NCI-H524 treated with DMSO at 0.1 percent for 48 hours (cell line): Measurements from ENCODE around the gene KSR1.
A peak's percentile ranks its signal among the peaks of the same experiment; 100 is the strongest.
"Not testable (repeated sequence)": the region's sequence is repeated elsewhere in the genome, so short reads cannot be mapped to it uniquely, and the experiment has no call there.

Source experiments
- DNase-seq: peaks from one replicate; lab custom pipeline; 2025; lab: John Stamatoyannopoulos, UW

Gene KSR1

GRCh38 chr17:27612160-27612770, 156.0 kb downstream of the KSR1 start:
- DNase-seq = no peak

GRCh38 chr17:27613433-27613832, 157.2 kb downstream of the KSR1 start:
- DNase-seq = no peak

GRCh38 chr17:27615121-27615520, 158.9 kb downstream of the KSR1 start:
- DNase-seq = no peak

- no peak for DNase-seq
These were observed 160.2 kb downstream of the KSR1 start for GRCh38 chr17:27616414-27616813.

- DNase-seq = no peak
These were observed 162.2 kb downstream of the KSR1 start for GRCh38 chr17:27618417-27618816.

- DNase-seq = no peak
These were observed 164.5 kb downstream of the KSR1 start for GRCh38 chr17:27620721-27621120.

GRCh38 chr17:27621536-27621935, 165.3 kb downstream of the KSR1 start:
- DNase-seq = no peak

- DNase-seq = no peak
These were observed 165.8 kb downstream of the KSR1 start for GRCh38 chr17:27621942-27622559.

GRCh38 chr17:27622986-27623385, 166.7 kb downstream of the KSR1 start:
- DNase-seq = no peak

GRCh38 chr17:27623614-27624013, 167.4 kb downstream of the KSR1 start:
- no peak for DNase-seq

- DNase-seq = peak; percentile 98
These were observed 168.3 kb downstream of the KSR1 start for GRCh38 chr17:27624539-27624938.

GRCh38 chr17:27625856-27626255, 169.6 kb downstream of the KSR1 start:
- no peak for DNase-seq

GRCh38 chr17:27627514-27627913, 171.3 kb downstream of the KSR1 start:
- no peak for DNase-seq

GRCh38 chr17:27628376-27628775, 172.1 kb downstream of the KSR1 start:
- no peak for DNase-seq

- DNase-seq = not testable (repeated sequence)
These were observed 173.0 kb downstream of the KSR1 start for GRCh38 chr17:27629260-27629659.

GRCh38 chr17:27630607-27631410, 174.6 kb downstream of the KSR1 start, which contains the start of gene LGALS9:
LGALS9 (plus strand) TSS chr17:27631188; CDS start chr17:27631266, 78 bp downstream.
- DNase-seq = no peak

GRCh38 chr17:27631411-27631760, 175.1 kb downstream of the KSR1 start:
- DNase-seq = no peak

GRCh38 chr17:27631897-27632725, 175.9 kb downstream of the KSR1 start:
- DNase-seq = no peak

- not testable (repeated sequence) for DNase-seq
These were observed 176.5 kb downstream of the KSR1 start for GRCh38 chr17:27632766-27633165.

- no peak for DNase-seq
These were observed 177.2 kb downstream of the KSR1 start for GRCh38 chr17:27633312-27634025.

GRCh38 chr17:27634026-27634335, 177.7 kb downstream of the KSR1 start:
- no peak for DNase-seq

- DNase-seq = no peak
These were observed 178.5 kb downstream of the KSR1 start for GRCh38 chr17:27634776-27635175.
